Fibroblast of lung (primary cell): ENCODE data around the gene MTFR2.

Source experiments
- EZH2 ChIP-seq: IDR thresholded peaks from 2 replicates; pipeline ENCODE4 v1.5.1; 2012; ENCODE audit warnings: low read length, control low read depth, mild to moderate bottlenecking; ENCODE audit errors: missing control alignments
- TF ChIP-seq, protein P1 (sequence below), 2 donors: IDR thresholded peaks in 1 of 2; conservative IDR thresholded peaks in 1 of 2; 1 replicate in 1 of 2; 2 replicates in 1 of 2; pipeline ENCODE4 v1.5.1; 2011 to 2012; ENCODE audit warnings: low read length in 2 of 2, control low read depth in 1 of 2, inconsistent platforms in 1 of 2, low read depth in 1 of 2, mild to moderate bottlenecking in 1 of 2

DNA sequence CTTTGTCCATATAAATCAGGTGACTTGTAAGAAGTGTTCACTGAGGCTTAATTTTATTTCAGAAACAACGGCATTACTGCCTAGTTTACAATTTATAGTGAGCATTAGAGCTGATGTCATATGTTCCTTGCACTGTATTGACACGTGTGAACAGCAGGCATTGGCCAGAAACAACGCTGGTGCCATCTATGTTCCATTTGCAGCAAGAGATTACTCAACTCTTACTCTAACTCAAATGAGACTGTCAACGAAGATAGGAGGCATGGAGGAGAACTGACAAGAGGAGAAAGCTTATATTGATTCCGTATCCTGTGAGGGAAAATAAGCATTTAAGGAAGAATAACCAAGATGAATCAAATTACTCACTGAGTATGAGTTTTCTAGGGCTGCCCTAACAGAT is 48.4 kb downstream of the MTFR2 start:
- TF ChIP-seq, protein P1, sequence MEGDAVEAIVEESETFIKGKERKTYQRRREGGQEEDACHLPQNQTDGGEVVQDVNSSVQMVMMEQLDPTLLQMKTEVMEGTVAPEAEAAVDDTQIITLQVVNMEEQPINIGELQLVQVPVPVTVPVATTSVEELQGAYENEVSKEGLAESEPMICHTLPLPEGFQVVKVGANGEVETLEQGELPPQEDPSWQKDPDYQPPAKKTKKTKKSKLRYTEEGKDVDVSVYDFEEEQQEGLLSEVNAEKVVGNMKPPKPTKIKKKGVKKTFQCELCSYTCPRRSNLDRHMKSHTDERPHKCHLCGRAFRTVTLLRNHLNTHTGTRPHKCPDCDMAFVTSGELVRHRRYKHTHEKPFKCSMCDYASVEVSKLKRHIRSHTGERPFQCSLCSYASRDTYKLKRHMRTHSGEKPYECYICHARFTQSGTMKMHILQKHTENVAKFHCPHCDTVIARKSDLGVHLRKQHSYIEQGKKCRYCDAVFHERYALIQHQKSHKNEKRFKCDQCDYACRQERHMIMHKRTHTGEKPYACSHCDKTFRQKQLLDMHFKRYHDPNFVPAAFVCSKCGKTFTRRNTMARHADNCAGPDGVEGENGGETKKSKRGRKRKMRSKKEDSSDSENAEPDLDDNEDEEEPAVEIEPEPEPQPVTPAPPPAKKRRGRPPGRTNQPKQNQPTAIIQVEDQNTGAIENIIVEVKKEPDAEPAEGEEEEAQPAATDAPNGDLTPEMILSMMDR (conservative IDR thresholded peaks at IDR 0.05 in 1 of 2, IDR thresholded peaks at IDR 0.05 in 1 of 2; ENCODE audit: low read depth in 1 of 2, low read length in 2 of 2): no peak
- TF ChIP-seq EZH2: no peak
